Activated naive CD4-positive, alpha-beta T cell (primary cell): ENCODE measurements around the gene IHH.
A peak's percentile ranks its signal among the peaks of the same experiment; 100 is the strongest.

Source experiments
- DNase-seq, 4 experiments: peaks; one replicate each; lab custom pipeline; 2025; lab: John Stamatoyannopoulos, UW

Gene IHH

DNA sequence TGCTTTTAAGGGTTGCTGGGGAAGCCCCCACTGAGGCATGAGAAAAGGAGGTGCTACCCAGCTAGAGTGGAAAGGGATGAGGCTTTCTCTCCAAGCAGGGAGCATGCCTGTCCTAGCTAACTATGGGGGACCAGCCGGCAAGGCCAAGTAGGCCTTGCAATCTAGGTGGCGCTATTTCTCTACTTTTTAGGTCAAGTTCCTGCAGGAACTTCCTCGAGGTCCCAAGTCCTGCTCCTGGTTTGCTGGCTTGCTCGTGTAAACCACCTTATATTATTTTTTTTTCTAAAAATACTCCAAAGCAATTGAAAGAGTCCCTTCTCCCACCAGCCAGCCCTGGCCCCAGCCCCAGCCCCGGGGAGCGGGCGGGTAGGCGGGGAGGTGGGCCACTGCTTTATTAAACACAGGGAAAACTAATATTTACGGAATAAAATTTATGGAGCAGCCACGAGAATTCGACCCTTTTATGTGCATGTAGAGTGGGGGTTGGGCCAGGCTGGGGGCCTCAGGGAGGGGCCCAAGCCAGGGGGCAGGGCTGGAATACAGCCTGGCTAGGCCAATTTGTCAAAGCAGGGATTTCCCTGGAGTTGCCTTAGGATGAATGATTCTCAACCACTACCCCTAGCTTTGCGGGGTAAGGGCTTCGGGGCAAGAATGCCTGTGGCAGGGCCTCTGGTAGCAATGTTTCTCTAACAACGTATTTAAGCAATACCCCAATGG, 12.8 kb upstream of the IHH start:
- no peak for DNase-seq

DNA sequence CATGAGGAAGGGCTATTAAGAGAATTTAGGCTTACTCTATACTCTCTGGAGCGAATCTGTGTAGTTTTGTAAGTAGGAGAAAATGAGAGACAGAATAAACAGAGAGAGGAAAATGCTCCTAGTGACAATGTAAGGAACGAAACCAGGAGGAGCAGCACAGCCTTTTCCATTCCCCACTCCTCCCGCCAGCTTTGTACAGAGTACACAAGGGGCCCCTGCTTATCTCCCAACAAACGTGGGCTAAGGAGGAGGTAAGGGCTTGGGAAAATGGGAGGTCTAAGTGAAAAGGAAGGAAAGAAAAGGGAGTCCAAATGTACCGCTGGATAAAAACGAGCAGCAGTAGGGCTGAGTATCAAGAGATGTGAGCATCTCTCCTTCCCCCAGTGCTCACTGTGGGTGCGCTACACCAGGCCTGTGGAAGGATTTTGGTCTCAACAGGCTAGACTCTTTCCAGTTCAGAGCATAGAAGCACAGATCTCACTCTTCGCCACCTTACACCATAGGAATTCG, 12.1 kb upstream of the IHH start:
- no peak for DNase-seq

DNA sequence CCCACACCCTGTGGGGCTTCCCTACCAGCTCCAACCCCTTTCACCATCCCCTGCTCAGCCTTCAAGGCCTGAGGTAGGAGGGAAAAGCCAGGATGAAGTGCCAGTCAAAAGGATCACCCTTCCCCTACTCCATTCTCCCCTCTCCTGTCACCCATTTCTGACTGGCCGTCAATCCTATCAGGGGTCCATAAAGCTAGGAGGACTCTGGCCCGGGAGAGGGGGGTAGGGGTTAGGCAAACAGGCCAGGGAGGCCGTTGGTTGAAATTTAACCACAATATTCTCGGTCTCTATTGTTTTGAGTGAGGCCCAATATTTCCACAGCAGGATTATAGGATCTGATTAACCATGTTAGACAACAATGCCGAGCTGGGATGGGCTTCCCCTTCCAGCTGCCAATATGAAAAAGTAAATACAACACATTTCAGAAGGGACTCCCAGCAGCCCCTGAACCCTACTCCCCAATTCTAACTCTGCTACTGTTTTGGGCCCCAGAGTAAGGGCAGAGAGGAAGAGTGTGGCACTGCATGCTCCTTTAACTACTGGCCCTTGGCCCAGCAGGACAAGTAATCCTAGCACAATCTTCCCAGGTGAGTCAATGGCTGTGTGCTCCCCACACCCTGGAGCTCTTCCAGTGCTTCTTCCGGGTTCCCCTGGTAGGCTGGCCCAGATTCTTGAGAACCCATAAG, 10.6 kb upstream of the IHH start:
- DNase-seq = no peak

DNA sequence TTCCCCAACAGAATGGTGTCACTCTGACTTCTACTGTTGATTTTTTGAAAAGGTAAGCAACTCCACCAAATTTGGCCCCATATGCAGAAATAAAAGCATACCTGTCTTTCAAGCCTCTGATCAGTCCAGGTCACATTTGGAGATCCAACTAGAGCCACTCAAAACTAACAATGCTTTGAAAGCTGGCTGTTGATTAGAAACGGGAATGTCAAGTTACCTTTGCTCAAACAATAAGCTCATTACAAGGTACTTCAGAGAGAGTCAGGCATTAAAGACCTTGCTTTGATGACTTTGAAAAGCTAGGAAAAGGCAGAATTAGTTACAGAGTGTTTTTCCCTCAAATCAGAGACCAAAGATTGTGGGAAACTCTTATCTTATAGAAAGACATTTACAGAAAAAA, 4.8 kb upstream of the IHH start:
- DNase-seq = no peak

DNA sequence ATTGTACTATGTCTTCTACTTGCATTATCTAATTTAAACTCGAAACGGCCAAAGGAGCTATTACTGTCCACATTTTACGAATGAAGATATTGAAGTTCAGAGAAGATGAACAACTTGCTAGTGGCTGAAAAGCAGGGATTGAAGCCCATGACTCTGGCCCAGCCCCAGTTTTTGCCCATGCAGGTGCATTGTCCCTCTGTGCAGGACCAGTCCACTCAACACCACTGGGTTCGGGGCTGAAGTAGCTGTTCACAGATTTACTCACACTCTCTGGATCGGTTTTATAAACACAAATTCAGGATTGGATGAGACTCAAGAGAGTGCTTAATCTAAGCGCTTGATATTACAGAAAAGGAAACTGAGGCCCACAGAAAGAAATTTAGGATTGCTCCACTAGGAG, 1.4 kb upstream of the IHH start:
- DNase-seq = no peak

DNA sequence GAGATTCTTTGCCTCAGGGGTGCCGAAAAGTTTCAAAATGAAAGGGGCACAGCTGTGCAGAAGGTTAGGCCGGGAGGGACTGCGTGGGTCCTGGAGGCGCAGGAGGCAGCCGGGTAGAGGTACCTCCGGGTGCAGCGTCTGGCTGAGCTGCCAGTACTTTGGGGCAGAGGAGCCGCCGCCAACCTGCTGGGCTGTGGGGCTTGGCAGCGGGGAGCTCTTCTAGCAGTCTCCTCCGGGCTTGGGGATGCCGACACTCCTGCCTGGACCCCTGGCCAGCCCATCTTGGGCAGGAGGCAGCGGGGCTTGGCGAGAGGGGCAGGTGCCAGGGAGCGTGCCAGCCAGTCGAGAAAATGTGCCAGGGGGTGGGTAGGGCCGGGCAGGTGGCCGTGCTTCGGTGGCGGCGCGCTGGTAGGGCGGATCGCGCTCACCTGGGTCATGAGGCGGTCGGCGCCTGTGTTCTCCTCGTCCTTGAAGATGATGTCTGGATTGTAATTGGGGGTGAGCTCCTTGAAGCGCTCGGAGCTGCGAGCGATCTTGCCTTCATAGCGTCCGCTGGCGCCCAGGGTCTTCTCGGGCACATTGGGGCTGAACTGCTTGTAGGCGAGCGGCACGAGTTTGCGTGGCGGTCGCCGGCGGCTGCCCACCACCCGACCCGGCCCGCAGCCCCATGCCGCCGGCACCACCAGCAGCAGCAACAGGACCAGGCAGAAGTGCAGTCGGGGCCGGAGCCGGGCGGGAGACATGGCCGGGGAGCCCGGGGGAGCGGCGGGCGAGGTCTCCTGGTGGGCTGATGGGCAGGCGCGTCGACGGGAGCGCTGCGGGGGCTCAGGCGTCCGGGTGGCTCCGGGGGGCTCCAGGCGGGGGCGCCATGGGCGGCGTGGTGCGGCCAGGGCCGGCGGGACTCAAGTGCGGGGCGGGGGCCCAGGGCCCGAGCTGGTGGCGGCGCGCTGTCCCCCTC, 717 bp downstream of the IHH start:
- DNase-seq = no peak

DNA sequence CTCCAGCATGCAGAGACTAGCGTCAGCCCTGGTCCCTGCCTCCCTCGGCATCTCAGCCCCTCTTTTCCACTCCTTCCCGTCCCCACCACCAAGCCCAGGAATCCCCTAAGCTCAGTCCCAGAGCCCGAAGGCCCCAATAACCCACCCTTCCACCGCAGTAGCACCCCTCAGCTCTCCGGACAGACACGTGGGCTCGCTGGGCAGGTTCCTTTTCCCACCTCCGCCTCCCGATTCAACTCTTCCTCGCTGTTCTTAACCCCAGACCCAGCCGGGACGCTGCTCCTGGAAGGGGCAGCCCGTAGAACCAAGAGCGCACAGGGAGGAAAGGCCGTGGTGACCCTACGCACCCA, 1.4 kb downstream of the IHH start:
- DNase-seq = no peak

DNA sequence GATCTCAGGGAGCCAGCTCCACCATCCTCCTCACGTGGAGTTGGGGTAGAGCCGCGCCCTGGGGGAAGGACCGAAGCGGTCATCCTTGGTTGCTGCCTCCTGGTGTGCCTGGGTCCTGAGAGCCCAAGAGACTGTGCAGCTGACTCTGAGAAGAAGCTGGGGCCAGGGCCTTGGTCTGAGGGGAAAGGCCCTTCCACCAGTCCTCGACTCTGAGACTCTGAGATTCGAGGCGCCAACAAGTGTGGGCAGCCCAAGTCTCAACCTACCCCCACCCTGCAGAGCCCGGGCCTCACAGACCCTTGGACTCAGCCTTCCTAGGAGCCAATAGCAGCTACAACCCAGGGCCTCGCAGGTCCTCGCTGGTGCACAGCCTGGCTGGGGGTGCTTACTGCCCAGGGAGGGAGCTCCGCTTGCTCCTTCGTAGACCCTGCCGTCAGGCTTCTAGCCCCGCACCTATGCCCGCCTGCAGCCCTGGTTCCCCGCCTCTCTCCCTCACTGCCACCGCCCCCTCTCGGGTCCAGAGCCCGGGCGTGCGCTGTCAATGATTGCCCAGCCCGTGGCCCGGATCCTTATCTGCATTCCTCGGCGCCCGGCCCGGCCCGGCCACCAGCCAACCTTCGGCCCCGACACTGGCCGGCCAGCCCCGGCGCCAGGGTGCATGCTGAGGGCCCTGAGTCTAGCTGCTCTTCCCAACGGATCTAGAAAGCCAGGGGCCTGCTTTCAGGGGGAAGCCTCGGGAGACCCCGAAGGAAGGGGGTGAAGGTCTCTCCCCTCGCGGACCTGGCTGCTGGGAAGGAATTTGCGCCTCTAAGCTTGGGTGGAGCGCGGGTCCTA, 2.0 kb downstream of the IHH start:
- no peak for DNase-seq

DNA sequence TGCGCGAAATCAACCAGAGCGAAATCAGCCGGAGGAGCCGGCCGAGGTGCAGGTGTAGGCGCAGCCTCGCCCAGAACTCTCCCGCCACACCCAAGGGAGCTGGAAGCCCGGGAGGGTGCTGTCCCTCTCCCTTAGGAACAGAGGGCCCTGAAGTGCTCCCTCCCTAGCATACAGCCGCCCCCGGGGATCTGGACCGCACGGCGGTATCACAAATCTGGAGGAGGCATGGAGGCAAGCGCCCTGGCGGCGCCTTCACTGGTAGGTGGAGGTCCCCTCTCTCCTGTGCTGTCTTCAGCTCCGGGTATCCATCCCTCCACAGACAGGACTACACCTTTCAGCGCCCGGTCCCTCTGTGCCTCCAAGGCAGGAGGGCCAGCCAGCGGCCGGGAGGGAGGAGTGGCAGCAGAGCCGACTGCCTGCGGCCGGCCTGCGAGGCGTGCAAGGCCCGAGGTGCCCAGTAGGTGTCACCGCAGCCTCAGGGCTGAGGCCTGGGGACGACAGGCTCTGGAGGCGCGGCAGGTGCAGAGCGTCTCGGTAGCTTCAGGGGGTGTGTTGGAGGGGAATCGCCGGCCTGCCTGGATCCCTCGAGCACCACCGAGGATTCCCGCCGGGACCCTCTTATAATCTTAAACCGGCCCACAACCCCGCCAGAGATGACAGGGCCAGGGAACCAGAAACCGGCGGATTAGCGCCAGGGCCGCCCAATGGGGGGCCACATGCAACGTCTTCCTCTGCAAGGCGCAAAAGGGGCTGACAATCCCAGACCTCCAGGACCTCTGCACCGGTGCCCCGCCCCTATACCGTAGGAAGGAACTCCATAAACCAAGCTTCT, 2.8 kb downstream of the IHH start:
- DNase-seq = peak; percentile 37 to 67 (median 60)

DNA sequence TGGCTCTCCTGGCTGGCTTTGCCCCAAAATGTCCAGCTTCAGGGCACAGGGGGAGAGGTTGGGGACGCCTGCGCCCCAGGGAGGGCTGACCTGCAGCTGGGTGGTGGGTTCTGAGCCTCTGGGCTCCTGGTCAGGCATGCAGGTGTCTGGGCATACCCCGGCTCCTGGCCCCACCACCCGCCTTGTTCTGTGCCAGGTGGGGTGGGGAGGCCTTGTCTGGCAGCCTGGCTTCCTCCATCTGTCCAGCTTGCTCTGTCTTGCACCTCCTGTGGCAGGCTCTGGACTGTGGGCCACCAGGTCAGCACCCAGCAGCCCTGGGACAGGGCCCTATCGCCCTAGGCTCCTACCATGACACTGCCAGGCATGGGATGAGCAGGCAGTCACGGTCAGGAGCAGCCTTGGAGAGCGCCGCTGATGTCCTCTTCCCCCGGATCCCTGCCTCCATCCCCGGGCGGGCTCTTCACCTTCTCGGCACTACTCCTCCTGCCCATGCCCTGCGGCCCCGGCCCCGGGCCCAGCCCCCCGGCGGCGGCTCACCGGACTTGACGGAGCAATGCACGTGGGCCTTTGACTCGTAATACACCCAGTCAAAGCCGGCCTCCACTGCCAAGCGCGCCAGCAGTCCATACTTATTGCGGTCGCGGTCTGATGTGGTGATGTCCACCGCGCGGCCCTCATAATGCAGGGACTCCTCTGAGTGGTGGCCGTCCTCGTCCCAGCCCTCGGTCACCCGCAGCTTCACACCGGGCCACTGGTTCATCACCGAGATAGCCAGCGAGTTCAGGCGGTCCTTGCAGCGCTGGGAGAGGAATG, 3.6 kb downstream of the IHH start:
- no peak for DNase-seq

DNA sequence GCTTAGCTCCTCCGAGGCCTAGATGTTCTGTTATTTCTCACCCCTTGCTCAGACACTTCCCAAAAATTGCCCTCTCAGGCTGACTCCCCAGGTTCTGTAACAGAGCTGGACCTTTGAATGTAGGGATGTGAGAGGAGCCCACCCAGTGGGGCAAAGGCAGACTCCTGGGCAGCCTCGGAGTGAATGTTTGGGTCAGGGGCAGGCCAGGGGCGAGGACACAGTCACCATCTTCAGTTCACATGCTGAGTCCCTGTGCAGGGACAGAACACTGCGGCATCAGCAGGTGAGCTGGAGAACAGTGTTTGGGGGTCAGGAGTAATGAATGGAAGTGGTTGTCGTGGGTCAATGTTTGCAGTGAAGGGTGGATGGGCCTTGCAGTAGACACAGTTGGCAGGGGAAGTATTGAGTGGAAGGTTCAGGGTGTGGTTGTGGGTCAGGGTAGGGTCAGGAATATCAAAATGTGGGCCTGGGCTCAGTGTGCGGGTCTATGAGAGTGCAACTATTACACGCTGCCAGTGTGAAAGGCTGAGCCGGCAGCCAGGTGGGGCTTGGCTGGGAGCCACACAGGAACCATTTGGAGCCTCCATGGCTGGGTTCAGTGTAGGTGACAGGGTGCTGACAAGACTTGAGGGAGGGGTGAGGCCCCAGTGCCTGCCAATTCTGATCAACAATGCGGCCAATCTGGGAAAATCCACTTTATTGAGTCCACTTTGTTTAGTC, 4.4 kb downstream of the IHH start:
- no peak for DNase-seq

DNA sequence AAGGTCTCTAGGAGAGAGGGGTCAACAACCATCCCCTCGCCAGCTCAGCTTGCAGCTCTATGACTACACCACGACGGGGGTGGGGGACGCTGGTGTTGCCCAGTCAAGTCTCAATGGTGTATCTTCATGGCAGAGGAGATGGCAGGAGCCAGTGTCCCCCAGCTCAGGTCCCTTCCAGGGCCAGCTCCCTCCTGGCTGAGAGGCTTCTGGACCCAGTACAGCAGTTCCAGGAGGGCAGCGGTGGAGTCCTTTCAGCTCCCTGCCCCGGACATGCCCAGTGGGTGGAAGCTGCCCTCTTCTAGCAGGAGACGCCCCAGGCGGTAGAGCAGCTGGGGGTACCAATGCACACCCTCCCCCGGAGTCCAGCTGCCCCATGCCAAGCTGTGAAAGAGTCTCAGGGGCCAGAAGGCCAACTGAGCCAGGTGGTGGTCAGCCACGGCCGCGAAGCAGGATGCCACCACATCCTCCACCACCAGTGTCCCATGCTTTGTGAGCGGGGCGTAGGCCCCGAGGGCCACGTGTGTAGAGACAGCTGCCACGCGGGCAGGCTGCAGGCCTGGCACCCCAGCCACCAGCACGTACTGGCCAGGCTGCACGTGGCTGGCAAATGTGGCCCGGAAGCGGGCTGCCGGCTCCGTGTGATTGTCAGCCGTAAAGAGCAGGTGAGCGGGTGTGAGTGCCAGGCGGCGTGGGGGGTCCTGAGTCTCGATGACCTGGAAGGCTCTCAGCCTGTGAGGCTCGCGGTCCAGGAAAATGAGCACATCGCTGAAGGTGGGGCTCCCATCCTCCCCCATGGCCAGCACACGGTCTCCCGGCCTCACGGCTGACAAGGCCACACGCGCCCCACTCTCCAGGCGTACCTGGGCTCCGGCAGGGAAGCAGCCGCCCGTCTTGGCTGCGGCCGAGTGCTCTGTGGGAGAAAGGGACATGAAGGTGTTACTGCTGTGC, 5.5 kb downstream of the IHH start:
- DNase-seq = no peak

DNA sequence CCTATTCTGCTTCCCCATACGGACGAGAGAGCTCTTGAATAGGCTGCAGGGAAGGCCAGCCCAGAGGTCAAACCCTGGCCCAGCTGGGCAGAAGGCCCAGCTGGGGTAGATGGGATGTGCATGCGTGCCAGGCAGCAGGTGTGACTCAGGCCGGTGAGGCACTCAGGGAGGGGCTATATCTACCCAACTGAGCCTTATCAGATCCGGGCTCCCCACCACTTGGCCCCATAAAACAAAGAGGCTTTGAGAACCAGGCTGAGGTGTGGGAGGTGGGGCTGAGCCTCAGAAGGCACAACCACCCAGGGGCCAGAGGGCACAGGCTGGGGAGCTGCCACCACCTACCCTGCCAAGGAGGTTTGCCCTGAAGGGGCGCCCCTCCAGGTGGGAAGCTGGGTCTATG, 11.4 kb downstream of the IHH start:
- DNase-seq = no peak

DNA sequence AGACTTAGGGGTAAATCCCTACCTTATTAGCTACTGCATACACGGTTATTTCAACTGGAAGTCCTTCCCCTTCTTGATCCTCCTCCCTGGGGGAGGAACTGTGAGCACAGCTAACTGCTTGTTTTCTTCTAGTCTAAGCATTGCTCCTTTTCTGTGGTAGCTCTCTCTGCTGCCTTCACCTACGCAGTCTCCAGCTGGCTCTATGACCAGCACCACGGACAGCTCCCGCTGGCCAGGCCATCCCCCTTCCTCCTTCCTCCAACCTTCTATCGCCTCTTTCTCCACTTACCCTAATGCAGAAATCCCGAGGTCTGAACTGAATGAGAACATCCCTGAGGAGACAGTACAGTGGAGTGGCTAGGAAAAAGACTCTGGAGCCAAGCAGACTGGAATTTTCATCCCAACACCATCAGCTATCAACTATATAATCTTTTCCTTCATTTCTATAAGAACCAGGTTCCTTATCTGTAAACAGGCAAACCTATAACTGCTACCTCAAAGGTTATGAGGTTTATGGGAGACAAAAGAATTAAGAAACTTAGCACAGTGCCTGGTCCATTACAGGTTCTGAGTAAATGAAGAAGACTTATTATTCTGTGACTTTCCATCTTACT, 14.7 kb downstream of the IHH start:
- no peak for DNase-seq

DNA sequence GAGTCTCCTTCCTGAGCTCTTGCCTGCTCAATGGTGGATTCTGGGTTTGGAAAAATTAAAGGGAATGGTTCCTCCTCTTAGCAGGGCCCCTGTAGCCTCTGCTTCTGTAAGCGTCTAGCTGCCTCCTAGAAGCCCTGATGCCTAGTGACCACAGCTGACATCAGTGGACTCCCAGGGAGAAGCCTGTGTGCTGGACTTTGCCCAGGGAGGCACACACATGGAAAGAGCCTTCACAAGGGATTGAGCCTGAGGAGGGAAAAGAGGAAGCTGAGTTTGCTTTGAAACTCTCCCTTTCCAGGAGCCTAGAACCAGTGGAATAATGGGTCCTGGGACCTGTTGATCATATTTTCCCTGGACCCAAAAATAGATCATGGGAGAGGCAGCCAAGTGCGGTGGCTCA, 18.0 kb downstream of the IHH start:
- no peak for DNase-seq

DNA sequence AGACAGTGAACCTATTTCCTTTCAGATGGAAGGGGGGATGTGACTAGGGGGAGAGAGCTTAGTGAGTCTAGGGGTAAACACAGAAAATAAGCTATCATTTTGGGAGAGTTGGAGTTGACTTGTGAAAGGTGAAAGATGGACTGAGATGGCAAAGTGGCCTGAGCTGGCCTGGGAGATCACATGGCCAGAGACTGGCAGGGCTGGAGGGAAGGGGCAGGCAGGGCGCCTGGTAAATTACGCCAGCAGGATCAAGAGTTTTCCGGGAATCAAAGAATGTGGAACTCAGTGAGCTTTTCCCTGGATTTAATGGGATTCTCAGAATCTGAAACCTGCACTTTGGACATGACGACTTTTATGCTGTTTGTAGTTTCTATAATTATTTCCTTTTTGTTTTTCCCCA, 18.6 kb downstream of the IHH start:
- DNase-seq = no peak

DNA sequence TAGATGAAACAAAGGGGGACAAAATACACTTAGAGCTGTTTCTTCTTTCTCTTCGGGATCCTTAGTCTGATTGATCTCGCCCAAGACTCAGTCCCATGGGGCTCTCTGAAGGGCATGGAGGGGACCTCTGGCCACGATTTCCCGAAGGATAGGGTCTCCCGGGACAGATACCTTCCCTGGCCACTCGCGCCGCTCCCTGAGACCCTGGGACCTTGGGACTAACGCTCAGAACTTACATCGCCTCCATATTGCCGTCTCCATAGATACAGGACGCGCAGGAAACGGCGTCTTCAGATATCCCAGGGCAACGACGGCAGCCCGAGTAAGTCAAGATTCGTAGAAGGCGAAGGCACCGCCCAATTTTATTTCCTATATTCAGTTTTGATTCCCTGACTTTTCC, 19.5 kb downstream of the IHH start, which contains the start of gene CFAP65:
Gene CFAP65, minus strand, starts transcription at position 265 of the 400 bp plus-strand sequence. CDS start 2,468 bp downstream, outside the sequence.
- DNase-seq = peak in 2 of 4 experiments; percentile 4 to 7

DNA sequence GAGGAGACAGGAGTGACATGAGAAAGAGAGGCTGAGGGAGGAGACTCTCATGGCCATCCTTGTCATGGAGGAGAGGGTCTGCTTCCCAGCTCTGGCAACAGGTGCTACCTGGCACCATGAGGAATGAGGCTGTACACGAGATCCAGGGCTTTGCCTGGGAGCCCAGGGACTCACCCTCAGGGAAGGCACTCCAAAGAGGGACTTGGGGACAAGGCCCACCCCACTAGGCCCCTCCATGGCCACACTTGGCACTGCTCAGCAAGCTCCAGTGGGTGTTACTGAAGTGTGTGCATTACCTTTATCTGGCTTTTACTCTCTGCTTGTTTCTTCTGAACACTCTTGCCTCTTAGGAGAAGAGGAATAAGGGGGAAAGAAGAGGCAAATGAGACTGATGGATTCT, 22.1 kb downstream of the IHH start:
- DNase-seq = no peak
